ENCODE measurements around the gene HCN2. TPM values are rescaled to one million over a fixed set of nuclear protein-coding genes. Genes with fewer than 3 reads are reported as not detected.

The HCN2 gene
- total RNA-seq, 2 donors from 2014 or later: 0.14 to 8.5 TPM

DNA sequence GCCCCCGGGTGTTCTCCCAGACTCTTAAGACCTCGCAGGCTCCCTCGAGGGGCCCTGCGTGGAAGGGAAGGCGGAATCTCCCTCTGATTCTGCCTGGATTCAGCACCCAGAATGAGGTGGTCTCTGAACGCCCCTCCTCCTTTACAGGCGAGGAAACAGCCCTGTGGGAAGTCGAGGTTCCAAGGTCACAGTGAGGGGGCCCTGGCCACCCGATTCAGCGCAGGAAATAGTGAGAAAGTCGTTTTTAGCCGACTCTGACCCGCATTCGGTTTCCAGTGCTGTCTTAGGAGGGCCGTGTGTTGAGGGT, 16.2 kb upstream of the HCN2 start:
- H3K4me1 ChIP-seq (replicated peaks): peaks cover 18% of the 10 kb centered on the region
- TF ChIP-seq POLR2AphosphoS5 (IDR thresholded peaks at IDR 0.05): no peak
- no peak for TF ChIP-seq POLR2A (IDR thresholded peaks at IDR 0.05)
- no peak for TF ChIP-seq CTCF (IDR thresholded peaks at IDR 0.05)
- H3K36me3 ChIP-seq: no peaks in the 10 kb centered on the region
- H3K4me3 ChIP-seq: peak overlapping the region; percentile 97 to 99
- intact Hi-C loops (cut with DNase I): loop anchor here (5.0 kb wide), 1 partner anchor 41 kb away; the partner anchor contains the start of gene CDC34
- no peaks in the 10 kb centered on the region for H3K27me3 ChIP-seq (replicated peaks; ENCODE audit: insufficient read depth)
- no peak overlapping the region for H3K27ac ChIP-seq
- no peaks in the 10 kb centered on the region for H3K9me3 ChIP-seq
- 5% methylated on average over 15 of the region's 15 CpGs for WGBS
- no peak for DNase-seq (ENCODE audit: low spot score)

- TF ChIP-seq POLR2AphosphoS5 (IDR thresholded peaks at IDR 0.05): no peak
- TF ChIP-seq POLR2A (IDR thresholded peaks at IDR 0.05): no peak
- no peak for TF ChIP-seq CTCF (IDR thresholded peaks at IDR 0.05)
- no peak overlapping the region for H3K27ac ChIP-seq
- H3K4me1 ChIP-seq (replicated peaks): peaks cover 18% of the 10 kb centered on the region
- H3K9me3 ChIP-seq: no peaks in the 10 kb centered on the region
- H3K27me3 ChIP-seq (replicated peaks; ENCODE audit: insufficient read depth): no peaks in the 10 kb centered on the region
- intact Hi-C loops (cut with DNase I): loop anchor here (5.0 kb wide), 1 partner anchor 43 kb away; the partner anchor contains the start of gene CDC34
- H3K4me3 ChIP-seq: peak overlapping the region in 1 of 2 donors; percentile 17
- DNase-seq (ENCODE audit: low spot score): no peak
- H3K36me3 ChIP-seq: no peaks in the 10 kb centered on the region
- 31% methylated on average over 26 of the region's 32 CpGs for WGBS
These were observed 14.8 kb upstream of the HCN2 start for GRCh38 chr19:574658-575526.

GRCh38 chr19:575527-576506, 13.9 kb upstream of the HCN2 start:
- H3K4me3 ChIP-seq: peak overlapping the region in 1 of 2 donors; percentile 17
- 49% methylated on average over 36 of the region's 38 CpGs for WGBS
- intact Hi-C loops (cut with DNase I): no loop called here
- H3K27ac ChIP-seq: no peak overlapping the region
- TF ChIP-seq CTCF (IDR thresholded peaks at IDR 0.05) (no peak), POLR2A (IDR thresholded peaks at IDR 0.05) (no peak)
- peaks cover 18% of the 10 kb centered on the region for H3K4me1 ChIP-seq (replicated peaks)
- peaks cover 0 to 4% of the 10 kb centered on the region in 2 donors for H3K36me3 ChIP-seq
- H3K27me3 ChIP-seq (replicated peaks; ENCODE audit: insufficient read depth): no peaks in the 10 kb centered on the region
- DNase-seq (ENCODE audit: low spot score): no peak
- no peaks in the 10 kb centered on the region for H3K9me3 ChIP-seq

DNA sequence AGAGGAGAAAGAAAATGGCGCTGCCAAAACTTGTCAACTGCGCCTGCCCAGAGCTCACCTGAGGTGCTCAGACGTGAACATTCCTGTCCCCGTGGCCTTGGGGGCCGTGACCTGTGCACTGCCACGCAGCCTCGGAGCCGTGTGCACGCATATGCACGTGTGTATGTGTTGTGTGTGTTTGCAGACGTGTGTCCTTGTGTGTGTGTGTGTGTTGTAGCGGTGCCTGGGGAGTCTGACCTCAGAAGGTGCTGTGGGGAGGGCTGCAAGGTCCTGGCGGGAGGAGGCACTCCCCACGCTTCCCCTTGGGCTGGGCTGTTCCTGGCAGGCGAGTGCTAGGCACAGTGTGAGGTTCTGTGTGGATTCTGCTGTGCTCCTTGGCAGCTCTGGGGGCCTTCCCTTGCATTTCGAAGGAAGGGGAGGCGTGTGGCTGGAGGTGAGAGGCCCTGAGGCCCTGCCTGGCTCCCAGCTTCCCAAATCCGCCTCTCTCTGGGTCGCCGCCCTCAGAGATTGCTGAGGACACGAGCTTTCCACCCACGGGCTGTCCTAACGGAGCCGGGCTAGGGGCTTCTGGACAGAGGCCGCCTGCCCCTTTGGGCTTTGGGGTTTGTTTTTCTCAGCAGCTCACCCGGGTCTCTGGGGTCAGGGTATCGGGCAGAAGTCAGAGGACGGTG, 12.8 kb upstream of the HCN2 start:
- H3K9me3 ChIP-seq: no peaks in the 10 kb centered on the region
- WGBS: 92% methylated on average over 28 of the region's 28 CpGs
- peaks cover 18% of the 10 kb centered on the region for H3K4me1 ChIP-seq (replicated peaks)

More for the DNA sequence above, 12.8 kb upstream of the HCN2 start:
- intact Hi-C loops (cut with DNase I): no loop called here
- H3K27ac ChIP-seq: no peak overlapping the region
- H3K27me3 ChIP-seq (replicated peaks; ENCODE audit: insufficient read depth): no peaks in the 10 kb centered on the region
- DNase-seq (ENCODE audit: low spot score): no peak
- TF ChIP-seq CTCF (IDR thresholded peaks at IDR 0.05) (no peak), POLR2AphosphoS5 (IDR thresholded peaks at IDR 0.05) (no peak), POLR2A (IDR thresholded peaks at IDR 0.05) (no peak)
- H3K4me3 ChIP-seq: no peak overlapping the region
- H3K36me3 ChIP-seq: peaks cover 5 to 12% of the 10 kb centered on the region in 2 donors

Data from prostate gland (tissue), 2 donors.